CD4-positive, alpha-beta T cell treated with Interleukin-12 subunit alpha and Interleukin-12 subunit beta, for 1 hour (primary cell): ENCODE measurements around the gene KCNQ5.
"Not testable (repeated sequence)": the region's sequence is repeated elsewhere in the genome, so short reads cannot be mapped to it uniquely, and the experiment has no call there.

Experiments
- DNase-seq: peaks from one replicate; pipeline ENCODE4 v3.0.0-alpha.2; 2020

KCNQ5 gene

GRCh38 chr6:72857791-72858585 lies 236.1 kb downstream of the KCNQ5 start:
- no peak for DNase-seq

GRCh38 chr6:72861059-72861458 lies 239.2 kb downstream of the KCNQ5 start:
- DNase-seq: no peak

- DNase-seq: no peak
Measured at GRCh38 chr6:72861935-72862432, 240.1 kb downstream of the KCNQ5 start.

DNA sequence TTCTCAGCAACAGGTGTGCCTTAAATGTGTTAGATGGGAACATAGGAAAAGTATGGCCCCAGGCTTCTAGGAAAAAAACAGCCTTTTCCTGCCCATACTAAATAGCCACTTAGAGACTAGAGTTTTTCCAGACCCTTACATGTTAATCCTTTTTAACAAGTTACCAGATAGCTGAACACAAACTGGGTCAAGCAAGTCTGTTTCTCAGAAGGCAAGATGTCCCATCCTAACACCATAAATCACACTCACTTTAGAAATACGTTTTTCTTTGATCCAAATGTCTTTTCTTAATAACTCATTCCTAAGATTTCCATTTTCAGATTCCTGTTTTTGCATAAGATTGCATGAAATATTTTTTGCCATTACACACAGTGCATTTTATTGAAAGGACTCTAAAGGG lies 241.3 kb downstream of the KCNQ5 start:
- no peak for DNase-seq

GRCh38 chr6:72864236-72864635 lies 242.4 kb downstream of the KCNQ5 start:
- no peak for DNase-seq

GRCh38 chr6:72864799-72865198 lies 242.9 kb downstream of the KCNQ5 start:
- no peak for DNase-seq

GRCh38 chr6:72865467-72865866 lies 243.6 kb downstream of the KCNQ5 start:
- no peak for DNase-seq

DNA sequence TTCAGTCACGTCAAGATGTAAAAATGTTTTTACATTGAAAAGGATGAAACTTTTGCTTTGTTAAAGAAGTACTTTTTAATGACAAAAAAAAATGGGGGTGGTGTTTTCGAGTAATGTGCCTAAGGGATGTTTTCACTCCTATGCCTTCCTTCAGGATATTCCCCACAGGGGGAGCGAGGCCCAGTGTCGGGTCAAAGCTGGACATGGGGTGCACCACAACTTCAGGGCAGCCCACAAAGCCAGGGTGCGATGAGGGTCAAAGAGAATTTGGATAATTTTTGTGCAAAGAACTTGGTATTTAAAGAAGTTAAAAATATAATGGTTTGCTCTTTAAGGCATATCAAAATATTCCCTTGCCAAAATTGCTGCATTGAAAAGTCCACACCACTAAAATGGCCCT lies 247.8 kb downstream of the KCNQ5 start:
- DNase-seq: no peak

- DNase-seq: no peak
Measured at GRCh38 chr6:72873433-72873832, 251.6 kb downstream of the KCNQ5 start.

DNA sequence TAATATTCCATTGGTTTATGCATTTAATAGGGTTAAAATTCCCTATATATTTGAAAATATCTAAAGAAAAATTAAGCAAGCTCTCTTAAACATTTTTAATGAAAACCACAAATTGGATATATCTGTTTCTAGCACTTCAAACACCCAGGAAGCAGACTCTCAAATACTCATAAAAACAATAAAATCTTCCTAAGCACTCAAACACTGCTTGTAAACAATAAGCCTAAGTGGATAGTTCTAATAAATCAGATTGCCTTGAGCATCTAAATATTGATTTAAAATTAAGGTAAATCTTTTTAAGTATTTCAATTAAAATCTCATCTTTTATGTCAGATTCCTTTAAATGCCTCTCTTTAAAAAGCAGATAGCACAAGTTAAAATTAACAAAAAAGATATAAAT lies 254.4 kb downstream of the KCNQ5 start:
- no peak for DNase-seq

DNA sequence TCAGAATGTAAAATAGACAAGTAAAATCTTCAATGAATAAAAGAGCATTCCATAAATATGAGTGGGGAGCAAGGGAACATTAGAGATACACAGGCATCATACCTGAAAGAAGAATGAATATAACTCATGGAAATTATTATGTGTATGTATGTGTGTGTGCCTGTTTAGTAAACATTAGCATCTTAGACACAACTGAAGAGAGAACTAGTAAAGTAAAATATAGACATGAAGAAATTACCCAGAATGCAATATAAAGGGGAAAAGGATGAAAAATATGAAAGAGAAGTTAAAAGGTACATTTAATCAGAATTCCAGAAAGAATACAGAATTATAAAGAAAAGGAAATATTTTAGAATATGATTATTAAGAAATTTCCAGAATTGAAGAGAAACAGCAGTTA lies 264.3 kb downstream of the KCNQ5 start:
- no peak for DNase-seq

DNA sequence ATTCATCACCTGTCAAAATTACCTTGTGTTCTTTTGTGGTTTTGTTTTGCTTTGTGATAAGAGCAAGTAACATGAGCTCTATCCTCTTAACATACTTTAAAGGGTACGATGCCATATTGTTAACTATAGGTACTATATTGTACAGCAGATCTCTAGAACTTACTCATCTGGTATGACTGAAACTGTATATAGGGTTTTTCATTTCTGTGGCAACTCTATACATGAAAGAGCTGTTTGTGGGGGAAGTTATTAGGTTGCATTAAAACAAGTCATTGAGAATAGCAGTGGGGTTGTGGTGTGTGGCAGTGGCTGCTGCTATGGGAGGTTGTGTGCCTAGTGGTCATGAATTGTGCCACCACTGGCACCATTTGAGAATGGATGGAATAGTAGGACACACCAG lies 268.4 kb downstream of the KCNQ5 start:
- DNase-seq: no peak

DNA sequence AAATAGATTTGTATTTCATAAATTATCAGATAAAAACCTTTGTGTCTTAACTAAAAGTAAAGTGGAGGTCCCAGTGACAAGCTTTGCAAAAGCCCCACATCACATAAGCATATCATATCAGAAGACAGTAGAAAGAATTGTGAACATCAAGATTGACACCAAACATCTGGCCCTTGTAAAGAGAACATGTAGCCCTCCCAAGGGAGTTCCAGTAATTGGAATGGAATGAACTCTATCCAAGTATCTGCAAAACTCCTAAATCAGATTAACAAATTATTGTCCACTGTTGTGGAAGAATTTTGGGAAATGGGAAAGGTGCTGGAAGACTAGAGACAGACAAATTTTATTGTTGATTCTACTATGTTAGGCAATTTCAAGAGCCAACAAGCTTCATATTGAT lies 268.8 kb downstream of the KCNQ5 start:
- DNase-seq: no peak

DNA sequence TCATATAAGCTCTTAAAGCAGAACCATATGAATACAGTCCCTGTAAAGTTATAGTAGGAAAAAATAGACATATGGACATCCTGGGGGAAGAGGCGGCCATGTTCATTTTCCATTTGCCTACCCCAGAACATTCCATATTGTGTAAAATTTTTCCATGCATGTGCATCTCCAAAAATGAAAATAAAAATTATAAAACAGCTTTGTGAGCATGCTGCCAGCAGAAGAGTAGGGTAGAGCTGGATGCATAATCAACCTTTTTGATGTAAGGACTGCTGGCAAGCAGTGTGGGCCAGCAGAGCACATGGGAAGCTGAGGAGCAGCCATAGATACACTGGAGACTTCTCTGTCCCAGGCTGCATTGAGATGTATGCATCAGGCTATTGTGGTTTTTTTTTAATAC lies 271.0 kb downstream of the KCNQ5 start:
- no peak for DNase-seq

DNA sequence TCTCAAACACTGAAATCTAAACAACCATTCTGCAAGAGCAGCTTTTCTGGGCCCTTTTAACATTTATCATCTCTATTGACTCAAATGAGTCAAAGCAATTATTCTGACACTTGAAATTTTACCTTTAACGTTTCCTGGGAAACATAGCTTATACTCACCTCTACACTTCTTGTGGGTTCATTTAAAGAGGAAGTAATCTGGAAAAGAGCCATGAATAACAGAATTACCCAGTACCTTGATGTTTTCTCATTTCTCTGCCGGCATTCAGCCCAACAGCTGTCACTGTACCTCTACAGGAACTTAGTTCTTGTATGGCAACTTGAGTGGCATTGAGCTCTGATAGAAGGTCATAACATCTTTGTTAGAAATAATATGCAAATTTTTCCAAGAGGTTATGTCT lies 272.2 kb downstream of the KCNQ5 start:
- no peak for DNase-seq

DNA sequence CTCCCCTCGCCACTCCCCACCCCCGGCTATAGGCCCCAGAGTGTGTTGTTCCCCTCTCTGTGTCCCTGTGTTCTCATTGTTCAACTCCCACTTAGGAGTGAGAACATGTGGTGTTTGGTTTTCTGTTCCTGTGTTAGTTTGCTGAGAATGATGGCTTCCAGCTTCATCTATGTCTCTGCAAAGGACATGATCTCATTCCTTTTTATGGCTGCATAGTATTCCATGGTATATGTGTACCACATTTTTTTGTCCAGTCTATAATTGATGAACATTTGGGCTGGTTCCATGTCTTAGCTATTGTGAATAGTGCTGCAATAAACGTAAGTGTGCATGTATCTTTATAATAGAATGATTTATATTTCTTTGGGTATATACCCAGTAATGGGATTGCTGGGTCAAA lies 276.4 kb downstream of the KCNQ5 start:
- not testable (repeated sequence) for DNase-seq

DNA sequence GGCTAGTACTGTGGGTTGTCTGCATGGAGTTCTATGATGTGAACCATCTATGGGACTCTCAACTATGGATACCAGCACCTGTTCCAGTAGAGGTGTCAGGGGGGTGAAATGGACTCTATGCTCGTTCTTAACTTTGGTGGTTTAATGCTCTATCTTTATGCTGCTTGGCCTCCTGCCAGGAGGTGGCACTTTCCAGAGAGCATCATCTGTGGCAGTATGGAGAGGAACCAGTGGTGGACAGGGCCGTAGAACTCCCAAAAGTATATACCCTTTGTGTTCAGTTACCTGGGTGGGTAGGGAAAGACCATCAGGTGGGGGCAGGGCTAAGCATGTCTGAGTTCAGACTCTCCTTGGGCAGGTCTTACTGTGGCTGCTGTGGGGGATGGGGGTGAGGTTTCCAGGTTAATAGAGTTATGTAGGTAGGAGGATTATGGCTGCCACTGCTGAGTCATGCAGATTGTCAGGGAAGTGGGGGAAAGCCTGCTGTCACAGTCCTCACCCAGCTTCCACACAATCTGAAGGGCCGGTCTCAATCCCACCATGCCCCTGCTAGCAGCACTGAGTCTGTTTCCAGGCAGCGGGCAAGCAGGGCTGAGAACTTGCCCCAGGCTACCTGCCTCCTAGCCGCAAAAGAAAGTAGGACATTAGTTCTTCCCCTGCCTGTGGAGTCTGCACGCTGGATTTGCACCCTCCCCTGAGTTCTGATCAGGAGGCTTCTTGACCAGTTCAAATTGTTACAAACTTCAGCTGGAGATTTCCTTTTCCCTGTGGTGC lies 284.0 kb downstream of the KCNQ5 start:
- DNase-seq: no peak

DNA sequence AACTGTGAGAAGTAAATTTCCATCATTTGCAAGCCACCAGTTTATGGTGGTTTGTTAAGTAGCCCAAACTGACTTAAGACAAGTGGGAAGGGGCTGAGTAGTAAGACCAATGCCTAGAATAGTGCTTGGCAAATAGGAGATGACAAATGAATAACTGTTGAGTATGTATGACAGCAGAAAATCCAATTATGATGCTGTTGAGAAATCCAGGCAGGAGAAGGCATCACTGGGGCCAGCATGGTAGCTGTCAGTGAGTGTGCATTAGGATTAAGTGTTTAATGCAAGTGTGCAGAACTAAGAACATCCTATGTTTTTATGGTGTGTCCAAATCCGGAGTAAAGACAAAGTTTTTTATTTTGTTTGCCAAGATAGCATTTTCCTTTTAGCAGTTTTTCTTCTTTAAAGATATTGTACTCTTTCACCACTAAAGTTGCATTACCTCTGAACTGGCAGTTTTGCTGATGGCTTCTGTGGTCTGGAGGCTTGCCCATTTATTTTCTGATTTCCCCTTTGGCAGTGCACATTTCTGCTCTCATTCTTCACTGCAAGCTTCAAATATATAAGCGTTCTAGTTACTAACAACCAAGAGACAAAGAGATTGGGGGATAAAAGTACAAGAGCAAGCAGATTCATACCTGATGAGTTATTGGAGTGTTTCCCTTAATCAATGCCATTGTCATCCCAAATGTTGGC lies 289.7 kb downstream of the KCNQ5 start:
- DNase-seq: no peak

GRCh38 chr6:72913797-72914196 lies 291.9 kb downstream of the KCNQ5 start:
- no peak for DNase-seq

GRCh38 chr6:72916298-72916697 lies 294.4 kb downstream of the KCNQ5 start:
- no peak for DNase-seq

GRCh38 chr6:72916906-72917305 lies 295.0 kb downstream of the KCNQ5 start:
- no peak for DNase-seq

GRCh38 chr6:72922401-72922800 lies 300.5 kb downstream of the KCNQ5 start:
- DNase-seq: no peak

- DNase-seq: no peak
Measured at GRCh38 chr6:72925136-72925535, 303.3 kb downstream of the KCNQ5 start.
